ES-I3 (cell line): ENCODE results near the gene CELF2.
"Not testable (repeated sequence)": the region's sequence is repeated elsewhere in the genome, so short reads cannot be mapped to it uniquely, and the experiment has no call there.

Experiments used
- H3K36me3 ChIP-seq: 2 replicates; pipeline ENCODE4 v1.6.1; 2013; ENCODE audit warnings: mild to moderate bottlenecking, low read length, control low read depth, moderate library complexity; ENCODE audit not compliant: insufficient read depth
- H3K4me1 ChIP-seq: 2 replicates; pipeline ENCODE4 v1.6.1; 2013; ENCODE audit warnings: mild to moderate bottlenecking, control low read depth, low read length; ENCODE audit not compliant: insufficient read depth
- H3K9ac ChIP-seq: 2 replicates; pipeline ENCODE4 v1.6.1; 2013; ENCODE audit warnings: low read depth, mild to moderate bottlenecking, low read length, moderate library complexity
- H3K9me3 ChIP-seq: 2 replicates; pipeline ENCODE4 v1.6.1; 2013; ENCODE audit warnings: mild to moderate bottlenecking, low read length, moderate library complexity; ENCODE audit not compliant: control insufficient read depth, insufficient read depth

The CELF2 gene

GRCh38 chr10:11180228-11180627 lies 162.6 kb downstream of the CELF2 start:
- Histone ChIP-seq H3K36me3 (no peaks in the 10 kb centered on the region), H3K9ac (no peak overlapping the region), H3K4me1 (no peaks in the 10 kb centered on the region)

GRCh38 chr10:11181978-11182377 lies 164.3 kb downstream of the CELF2 start:
- no peak overlapping the region for H3K9ac ChIP-seq

More at GRCh38 chr10:11180228-11180627, 162.6 kb downstream of the CELF2 start:
- peaks cover 3% of the 10 kb centered on the region for H3K9me3 ChIP-seq

DNA sequence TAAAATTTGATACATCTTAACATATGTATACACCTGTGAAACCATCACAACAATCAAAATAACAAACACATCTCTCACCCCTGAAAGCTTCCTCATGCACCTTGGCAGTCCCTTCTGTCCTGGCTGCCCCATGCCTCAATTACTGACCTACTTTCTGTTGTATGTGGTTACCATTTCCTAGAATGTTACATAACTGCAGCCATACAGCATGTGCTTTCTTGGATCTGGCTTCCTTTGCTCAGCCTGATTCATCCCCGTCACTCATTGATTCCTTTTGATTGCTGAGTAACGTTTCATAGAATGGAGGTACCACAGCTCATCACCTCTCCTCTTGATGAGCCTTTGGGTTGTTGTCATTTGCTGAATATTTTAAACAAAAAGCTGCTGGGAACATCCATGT lies 165.3 kb downstream of the CELF2 start:
- Histone ChIP-seq H3K9ac (no peak overlapping the region), H3K36me3 (no peaks in the 10 kb centered on the region), H3K4me1 (no peaks in the 10 kb centered on the region), H3K9me3 (peaks cover 3% of the 10 kb centered on the region)

More at GRCh38 chr10:11181978-11182377, 164.3 kb downstream of the CELF2 start:
- H3K36me3 ChIP-seq, result no peaks in the 10 kb centered on the region
- H3K4me1 ChIP-seq, result no peaks in the 10 kb centered on the region
- H3K9me3 ChIP-seq, result peaks cover 3% of the 10 kb centered on the region

- peaks cover 3% of the 10 kb centered on the region for H3K9me3 ChIP-seq
- no peak overlapping the region for H3K9ac ChIP-seq
- H3K36me3 ChIP-seq, result no peaks in the 10 kb centered on the region
- no peaks in the 10 kb centered on the region for H3K4me1 ChIP-seq
Observed at GRCh38 chr10:11184093-11184492, 166.4 kb downstream of the CELF2 start.

DNA sequence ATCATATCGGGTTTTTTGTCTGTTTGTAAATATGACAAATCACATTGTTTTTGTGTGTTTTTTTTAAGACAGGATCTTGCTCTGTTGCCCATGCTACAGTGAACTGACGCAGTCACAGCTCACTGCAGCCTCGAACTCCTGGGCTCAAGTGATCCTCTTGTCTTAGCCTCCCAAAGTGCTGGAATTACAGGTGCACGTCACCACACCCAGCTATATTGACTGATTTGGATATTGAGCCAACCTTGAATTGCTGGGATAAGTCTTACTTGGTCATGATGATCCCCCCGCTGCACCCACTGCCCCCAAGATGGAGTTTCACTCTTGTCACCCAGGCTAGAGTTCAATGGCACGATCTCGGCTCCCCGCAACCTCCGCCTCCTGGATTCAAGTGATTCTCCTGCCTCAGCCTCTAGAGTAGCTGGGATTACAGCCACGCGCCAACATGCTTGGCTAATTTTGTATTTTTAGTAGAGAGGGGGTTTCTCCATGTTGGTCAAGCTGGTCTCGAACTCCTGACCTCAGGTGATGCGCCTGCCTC lies 167.5 kb downstream of the CELF2 start:
- H3K36me3 ChIP-seq, H3K9me3 ChIP-seq, H3K9ac ChIP-seq, H3K4me1 ChIP-seq: not testable (repeated sequence)

GRCh38 chr10:11186374-11186773 lies 168.7 kb downstream of the CELF2 start:
- H3K36me3 ChIP-seq, result no peaks in the 10 kb centered on the region
- H3K9ac ChIP-seq, result no peak overlapping the region
- H3K9me3 ChIP-seq, result peaks cover 3% of the 10 kb centered on the region
- H3K4me1 ChIP-seq, result peaks cover 5% of the 10 kb centered on the region; the same call in 1 of the 2 replicates

- H3K4me1 ChIP-seq, result peaks cover 5% of the 10 kb centered on the region; the same call in 1 of the 2 replicates
- peaks cover under 1% of the 10 kb centered on the region for H3K9me3 ChIP-seq
- no peak overlapping the region for H3K9ac ChIP-seq
- H3K36me3 ChIP-seq, result no peaks in the 10 kb centered on the region
Observed at GRCh38 chr10:11189582-11190376, 172.1 kb downstream of the CELF2 start.

- H3K36me3 ChIP-seq, result no peaks in the 10 kb centered on the region
- peaks cover 5% of the 10 kb centered on the region; the same call in 1 of the 2 replicates for H3K4me1 ChIP-seq
- no peak overlapping the region for H3K9ac ChIP-seq
- H3K9me3 ChIP-seq, result no peaks in the 10 kb centered on the region
Observed at GRCh38 chr10:11191190-11191589, 173.5 kb downstream of the CELF2 start.

- no peaks in the 10 kb centered on the region for H3K36me3 ChIP-seq
- H3K4me1 ChIP-seq, result peaks cover 5% of the 10 kb centered on the region; the same call in 1 of the 2 replicates
- H3K9ac ChIP-seq, result no peak overlapping the region
- no peaks in the 10 kb centered on the region for H3K9me3 ChIP-seq
Observed at GRCh38 chr10:11191678-11192077, 174.0 kb downstream of the CELF2 start.

- H3K9me3 ChIP-seq, result no peaks in the 10 kb centered on the region
- H3K9ac ChIP-seq, result no peak overlapping the region
- peaks cover 11% of the 10 kb centered on the region for H3K4me1 ChIP-seq
- H3K36me3 ChIP-seq, result no peaks in the 10 kb centered on the region
Observed at GRCh38 chr10:11192304-11193000, 174.8 kb downstream of the CELF2 start.

DNA sequence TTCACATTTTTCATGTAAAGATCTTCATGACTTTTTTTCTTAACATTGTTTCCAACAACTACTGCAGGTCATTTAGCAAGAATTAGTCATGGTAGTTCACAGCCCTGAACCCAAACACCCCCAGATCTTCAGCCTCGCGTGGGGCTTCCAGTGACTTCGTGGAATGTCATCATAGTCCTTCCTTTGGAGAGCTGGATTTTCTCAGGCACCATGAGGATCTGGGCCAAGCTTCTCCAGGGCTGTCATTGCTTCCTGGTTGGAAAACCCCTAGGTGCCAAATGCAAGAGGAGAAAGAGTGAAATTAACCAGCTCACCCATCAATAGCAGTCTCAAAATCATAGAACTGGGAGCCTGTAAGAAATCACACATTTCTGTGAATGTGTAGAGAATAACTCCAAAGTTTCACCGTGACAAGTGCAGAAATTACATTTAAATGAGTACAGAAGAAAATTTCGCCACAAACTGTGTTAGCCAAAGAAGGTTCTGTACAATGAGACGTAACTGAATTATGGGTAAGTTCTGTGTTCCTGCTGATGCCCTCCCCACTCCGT lies 175.4 kb downstream of the CELF2 start:
- Histone ChIP-seq H3K9me3 (no peaks in the 10 kb centered on the region), H3K4me1 (peaks cover 12% of the 10 kb centered on the region), H3K9ac (no peak overlapping the region), H3K36me3 (no peaks in the 10 kb centered on the region)

DNA sequence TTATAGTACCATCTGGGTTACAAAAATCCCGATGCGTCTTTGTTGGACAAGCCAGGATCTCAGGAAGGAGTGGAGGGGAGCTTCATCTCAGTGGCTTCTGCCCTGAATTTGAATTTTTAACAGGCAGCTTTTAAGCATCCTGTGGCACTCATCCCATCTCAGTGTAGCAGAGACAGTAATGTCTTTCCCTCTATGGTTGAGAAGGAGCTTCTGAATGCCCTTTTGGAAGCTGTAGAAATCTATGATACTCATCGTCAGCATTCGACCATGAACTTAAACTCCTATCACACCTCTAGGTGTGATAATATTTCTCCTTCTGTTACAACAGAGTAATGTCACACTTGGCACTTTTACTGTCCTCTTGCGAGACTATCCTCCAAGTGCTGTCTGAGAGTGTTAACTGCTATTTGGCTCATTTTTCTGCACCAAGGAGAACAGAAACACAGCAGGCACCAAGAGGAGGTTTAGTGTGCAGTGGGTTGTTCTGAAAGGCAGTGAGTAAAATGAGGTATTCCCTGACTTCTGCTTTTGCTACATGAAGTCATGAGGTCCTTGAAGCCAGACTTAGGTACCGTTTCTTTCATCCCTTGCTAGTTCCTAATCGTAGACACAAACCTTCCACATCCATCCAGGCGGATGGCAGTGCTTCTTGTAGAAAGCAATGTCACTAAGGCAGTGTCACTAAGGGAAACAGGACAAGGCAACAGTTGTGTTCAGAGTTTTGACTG lies 177.4 kb downstream of the CELF2 start:
- H3K9ac ChIP-seq, result no peak overlapping the region
- peaks cover 6% of the 10 kb centered on the region for H3K4me1 ChIP-seq
- no peaks in the 10 kb centered on the region for H3K36me3 ChIP-seq
- no peaks in the 10 kb centered on the region for H3K9me3 ChIP-seq

DNA sequence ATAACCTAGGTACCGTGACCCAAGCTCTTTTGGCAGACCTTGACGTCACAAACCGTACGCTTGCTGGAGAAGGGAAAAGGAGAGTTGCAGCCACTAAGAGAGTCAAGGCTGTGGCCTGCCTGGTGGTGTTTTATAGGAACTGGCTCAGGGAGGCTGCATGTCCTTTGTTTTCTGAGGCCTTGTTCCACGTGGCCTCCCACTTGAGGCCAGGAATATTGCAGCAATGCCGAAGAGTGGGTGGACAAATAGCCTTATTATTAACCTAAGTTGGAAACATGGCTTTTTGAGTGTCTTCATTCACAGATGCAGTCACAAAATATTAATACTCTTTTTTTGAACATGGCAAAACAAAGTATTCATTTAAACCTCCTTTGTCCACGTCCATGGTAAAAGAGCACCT lies 178.0 kb downstream of the CELF2 start:
- Histone ChIP-seq H3K36me3 (no peaks in the 10 kb centered on the region), H3K4me1 (peaks cover 6% of the 10 kb centered on the region), H3K9ac (no peak overlapping the region), H3K9me3 (no peaks in the 10 kb centered on the region)

DNA sequence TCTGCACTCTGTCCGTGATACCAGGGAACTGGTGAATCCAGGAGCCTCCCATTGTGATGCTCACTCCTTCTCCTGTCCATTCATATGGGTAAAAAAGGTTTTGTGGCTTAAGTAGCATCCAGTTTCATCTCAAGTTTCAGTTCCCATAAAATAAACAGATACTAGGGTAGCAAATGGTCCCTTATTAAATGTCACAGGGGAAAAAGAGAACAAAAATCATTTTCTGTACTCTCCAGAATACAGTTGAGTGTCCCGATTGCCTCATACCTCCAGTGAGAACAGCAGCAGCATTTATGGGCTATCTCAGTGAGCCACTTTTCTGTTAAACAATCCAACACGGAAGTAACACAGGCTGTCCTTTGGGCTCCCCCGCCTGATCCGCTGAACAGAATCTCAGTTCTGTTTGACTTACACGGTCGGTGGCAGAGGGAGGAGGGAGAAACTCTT lies 179.6 kb downstream of the CELF2 start:
- Histone ChIP-seq H3K4me1 (peaks cover 6% of the 10 kb centered on the region), H3K9ac (no peak overlapping the region), H3K9me3 (no peaks in the 10 kb centered on the region), H3K36me3 (no peaks in the 10 kb centered on the region)
